ENCODE measurements around the gene SPC24.
A peak's percentile ranks its signal among the peaks of the same experiment; 100 is the strongest.
"Not testable (repeated sequence)": the region's sequence is repeated elsewhere in the genome, so short reads cannot be mapped to it uniquely, and the experiment has no call there.

Gene SPC24

GRCh38 chr19:11164296-11164695 lies 8.7 kb upstream of the SPC24 start:
- DNase-seq: no peak

- not testable (repeated sequence) for DNase-seq
These were observed 4.8 kb upstream of the SPC24 start for GRCh38 chr19:11160440-11160768.

GRCh38 chr19:11159598-11160439 lies 4.2 kb upstream of the SPC24 start:
- DNase-seq: no peak

GRCh38 chr19:11154683-11155047 lies 917 bp downstream of the SPC24 start:
- no peak for DNase-seq

GRCh38 chr19:11152318-11153062 lies 3.1 kb downstream of the SPC24 start:
- DNase-seq: no peak

GRCh38 chr19:11151181-11151580 lies 4.4 kb downstream of the SPC24 start:
- no peak for DNase-seq

GRCh38 chr19:11148001-11148400 lies 7.6 kb downstream of the SPC24 start:
- DNase-seq: no peak

GRCh38 chr19:11145536-11145924 lies 10.1 kb downstream of the SPC24 start:
- DNase-seq: no peak

GRCh38 chr19:11142528-11143171 lies 12.9 kb downstream of the SPC24 start:
- peak; percentile 96 for DNase-seq

GRCh38 chr19:11141937-11142527 lies 13.6 kb downstream of the SPC24 start:
- no peak for DNase-seq

- no peak for DNase-seq
These were observed 14.7 kb downstream of the SPC24 start for GRCh38 chr19:11140896-11141295.

- DNase-seq: not testable (repeated sequence)
These were observed 15.5 kb downstream of the SPC24 start for GRCh38 chr19:11140023-11140538.

GRCh38 chr19:11138601-11139300 lies 16.8 kb downstream of the SPC24 start:
- DNase-seq: peak; percentile 84

- peak; percentile 93 for DNase-seq
These were observed 17.8 kb downstream of the SPC24 start for GRCh38 chr19:11137542-11138384.

- no peak for DNase-seq
These were observed 19.0 kb downstream of the SPC24 start for GRCh38 chr19:11136400-11137101.

- no peak for DNase-seq
These were observed 24.1 kb downstream of the SPC24 start for GRCh38 chr19:11131471-11131870.

GRCh38 chr19:11130824-11131455 lies 24.6 kb downstream of the SPC24 start:
- DNase-seq: peak; percentile 57

- no peak for DNase-seq
These were observed 27.7 kb downstream of the SPC24 start for GRCh38 chr19:11127905-11128304.

- DNase-seq: peak; percentile 61
These were observed 29.4 kb downstream of the SPC24 start for GRCh38 chr19:11125994-11126685.
